Thyroid gland (tissue), 4 donors: Measurements from ENCODE around the gene RAB30. TPM values are rescaled to one million over a fixed set of nuclear protein-coding genes. Genes with fewer than 3 reads are reported as not detected.

Source experiments
- DNase-seq, 2 donors: peaks; one replicate each; pipeline ENCODE4 v3.0.0-alpha.2; 2019
- H3K27ac ChIP-seq, 3 donors: fragments of 200-600 bp; sonication (generic); 1 replicate in 2 of 3; 2 replicates in 1 of 3; pipeline ENCODE4 v1.5.1; 2016 to 2019; ENCODE audit warnings: mild to moderate bottlenecking in 1 of 3, moderate library complexity in 1 of 3
- H3K27me3 ChIP-seq: fragments of 200-600 bp; sonication (generic); one replicate; pipeline ENCODE4 v1.5.1; 2019
- H3K36me3 ChIP-seq, 2 donors: fragments of 200-600 bp; sonication (generic); one replicate each; pipeline ENCODE4 v1.5.1; 2016 to 2019
- H3K4me1 ChIP-seq, 2 donors: fragments of 200-600 bp; sonication (generic); one replicate each; pipeline ENCODE4 v1.5.1; 2017 to 2019
- H3K4me3 ChIP-seq, 3 donors: fragments of 200-600 bp; sonication (generic); replicated peaks in 1 of 3; 1 replicate in 2 of 3; 2 replicates in 1 of 3; pipeline ENCODE4 v1.5.1; 2016; ENCODE audit warnings: mild to moderate bottlenecking in 1 of 3
- H3K9me3 ChIP-seq: fragments of 200-600 bp; sonication (generic); one replicate; pipeline ENCODE4 v1.5.1; 2017
- POLR2A ChIP-seq, 2 donors: fragments of 450-650 bp; IDR thresholded peaks; one replicate each; pipeline ENCODE4 v1.6.1; 2017; ENCODE audit warnings: antibody characterized with exemption in 2 of 2, mild to moderate bottlenecking in 2 of 2, moderate library complexity in 1 of 2
- WGBS, 2 donors: methylation state at CpG; one replicate each; pipeline ENCODE4 v1.1.5; 2017; 5-methylcytosine and 5-hydroxymethylcytosine counted together
- intact Hi-C: fragments of 100-400 bp; cut with DNase I; formaldehyde crosslinking; loops from one replicate; pipeline ENCODE4 v1.15.1; 2023
- total RNA-seq, 4 donors: library from RNA; depleted of rRNA; stranded (reverse); fragments of >200 nt; gene quantifications; one replicate each; pipeline ENCODE4 v1.2.3, GENCODE V29; 2016
- TF ChIP-seq, protein P1 (sequence below), 6 experiments: fragments of 200-600 bp in 3 of 6; fragments of 450-650 bp in 3 of 6; sonication (generic) in 3 of 6; IDR thresholded peaks; one replicate each; pipeline ENCODE4 v1.5.1; 2016 to 2019; ENCODE audit warnings: antibody characterized with exemption in 6 of 6, mild to moderate bottlenecking in 2 of 6, inconsistent platforms in 1 of 6, moderate library complexity in 1 of 6

The RAB30 gene, protein sequence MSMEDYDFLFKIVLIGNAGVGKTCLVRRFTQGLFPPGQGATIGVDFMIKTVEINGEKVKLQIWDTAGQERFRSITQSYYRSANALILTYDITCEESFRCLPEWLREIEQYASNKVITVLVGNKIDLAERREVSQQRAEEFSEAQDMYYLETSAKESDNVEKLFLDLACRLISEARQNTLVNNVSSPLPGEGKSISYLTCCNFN
- total RNA-seq = 10 to 100 TPM; 12.0 to 30.0 (median 22.8) TPM

DNA sequence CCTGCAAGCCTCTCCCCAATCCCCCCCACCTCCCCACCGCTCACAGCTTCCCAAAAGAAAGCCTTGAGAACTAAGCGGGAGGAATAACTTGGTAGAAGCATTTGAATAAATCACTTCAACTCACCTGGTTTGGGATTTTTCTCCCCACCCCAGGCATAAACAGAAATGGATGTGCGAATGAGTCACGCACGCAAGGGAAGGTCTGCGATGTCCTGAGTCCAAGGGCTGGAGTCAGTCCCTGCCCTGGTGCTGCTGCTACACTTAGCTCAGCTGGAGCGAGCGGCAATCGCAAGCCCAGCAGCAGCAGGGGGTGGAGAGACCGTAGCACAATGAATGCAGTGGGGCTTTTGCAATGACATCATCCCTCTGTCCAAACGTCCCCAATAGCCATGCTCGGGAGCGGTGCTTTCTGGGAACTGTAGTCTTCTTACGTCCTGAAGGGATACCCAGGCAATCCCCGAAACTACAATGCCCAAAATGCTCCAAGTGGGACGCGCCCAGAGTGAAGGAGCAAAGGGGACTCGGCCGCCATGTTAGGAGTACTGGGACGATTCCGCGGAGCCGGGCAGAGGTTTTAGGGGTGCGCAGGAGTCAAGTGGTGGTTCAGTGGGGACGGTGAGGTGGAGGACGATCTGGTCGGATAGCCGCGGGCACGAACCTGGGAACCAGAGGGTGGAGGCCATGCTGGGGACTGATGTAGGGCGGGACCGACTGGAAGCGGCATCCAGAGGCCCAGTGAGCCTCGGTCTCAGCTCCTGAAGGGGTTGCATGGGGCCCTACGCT lies at the start of gene RAB30:
Gene RAB30, minus strand, starts transcription at position 331 of the 783 bp plus-strand sequence. CDS start 74,581 bp downstream, outside the sequence.
- DNase-seq = peak; percentile 98
- Histone ChIP-seq H3K9me3 (no peaks in the 10 kb centered on the region), H3K36me3 (no peaks in the 10 kb centered on the region), H3K27me3 (no peaks in the 10 kb centered on the region), H3K4me3 (peak within 1 kb of the TSS; percentile 38 to 66 (median 56)), H3K27ac (peak within 1 kb of the TSS; percentile 71 to 94 (median 93)), H3K4me1 (peaks cover 29 to 38% of the 10 kb centered on the region in 2 donors)
- WGBS, 2 donors = 0 to 1% methylated on average over 27 to 35 of the region's 35 CpGs
- TF ChIP-seq, protein P1, sequence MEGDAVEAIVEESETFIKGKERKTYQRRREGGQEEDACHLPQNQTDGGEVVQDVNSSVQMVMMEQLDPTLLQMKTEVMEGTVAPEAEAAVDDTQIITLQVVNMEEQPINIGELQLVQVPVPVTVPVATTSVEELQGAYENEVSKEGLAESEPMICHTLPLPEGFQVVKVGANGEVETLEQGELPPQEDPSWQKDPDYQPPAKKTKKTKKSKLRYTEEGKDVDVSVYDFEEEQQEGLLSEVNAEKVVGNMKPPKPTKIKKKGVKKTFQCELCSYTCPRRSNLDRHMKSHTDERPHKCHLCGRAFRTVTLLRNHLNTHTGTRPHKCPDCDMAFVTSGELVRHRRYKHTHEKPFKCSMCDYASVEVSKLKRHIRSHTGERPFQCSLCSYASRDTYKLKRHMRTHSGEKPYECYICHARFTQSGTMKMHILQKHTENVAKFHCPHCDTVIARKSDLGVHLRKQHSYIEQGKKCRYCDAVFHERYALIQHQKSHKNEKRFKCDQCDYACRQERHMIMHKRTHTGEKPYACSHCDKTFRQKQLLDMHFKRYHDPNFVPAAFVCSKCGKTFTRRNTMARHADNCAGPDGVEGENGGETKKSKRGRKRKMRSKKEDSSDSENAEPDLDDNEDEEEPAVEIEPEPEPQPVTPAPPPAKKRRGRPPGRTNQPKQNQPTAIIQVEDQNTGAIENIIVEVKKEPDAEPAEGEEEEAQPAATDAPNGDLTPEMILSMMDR (IDR thresholded peaks at IDR 0.05) = no peak
- peak; percentile 86 to 99 for TF ChIP-seq POLR2A (IDR thresholded peaks at IDR 0.05)
- intact Hi-C loops = loop anchor here (10.0 kb wide), 2 partner anchors 83 to 167 kb away; partner anchors contain the start of genes DDIAS, PCF11 and PRCP

DNA sequence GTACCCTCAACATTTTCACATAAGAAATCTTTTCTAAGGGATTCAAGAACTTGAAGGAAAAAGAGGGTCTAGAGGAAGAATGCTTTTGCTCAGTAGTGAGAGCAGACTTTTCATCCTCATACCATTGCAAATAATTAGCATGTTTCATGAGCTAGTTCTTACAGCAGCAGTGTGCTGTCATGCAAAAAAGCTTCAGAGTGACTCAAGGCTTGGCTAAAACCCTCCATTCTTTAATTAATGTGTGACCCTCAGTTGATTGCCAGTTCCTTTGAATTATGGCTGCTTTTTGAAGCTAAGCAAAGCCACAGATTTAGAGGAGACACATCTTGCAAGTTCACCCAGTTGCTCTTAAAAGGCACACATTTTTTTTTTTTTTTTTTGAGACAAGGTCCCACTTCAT lies 48.6 kb upstream of the RAB30 start:
- TF ChIP-seq, protein P1 (IDR thresholded peaks at IDR 0.05) = no peak
- no peak for TF ChIP-seq POLR2A (IDR thresholded peaks at IDR 0.05)
- Histone ChIP-seq H3K36me3 (no peaks in the 10 kb centered on the region), H3K4me3 (no peak overlapping the region), H3K9me3 (no peaks in the 10 kb centered on the region), H3K4me1 (peaks cover 0 to 7% of the 10 kb centered on the region in 2 donors), H3K27ac (no peak overlapping the region), H3K27me3 (no peaks in the 10 kb centered on the region)
- DNase-seq = no peak
- intact Hi-C loops = no loop called here

DNA sequence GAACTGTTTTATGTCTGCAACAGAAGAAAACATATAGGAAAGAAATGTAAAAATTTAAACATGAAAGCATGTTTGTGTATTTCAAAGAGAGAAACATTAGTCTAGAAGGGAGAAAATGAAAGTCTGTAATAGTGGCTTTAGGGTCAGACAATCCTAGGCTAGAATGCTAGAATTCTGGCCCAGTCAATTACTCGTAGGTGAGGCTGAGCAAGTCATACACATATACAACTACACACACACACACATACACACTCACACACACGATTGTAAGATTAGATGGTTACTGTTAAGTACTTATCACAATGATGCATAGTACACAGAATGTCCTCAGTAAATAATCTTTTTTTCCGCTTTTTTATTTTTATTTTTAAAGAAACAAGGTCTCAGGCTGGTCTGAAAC lies 47.5 kb upstream of the RAB30 start:
- no peaks in the 10 kb centered on the region for H3K9me3 ChIP-seq
- no peak for DNase-seq
- intact Hi-C loops = no loop called here
- no peak overlapping the region for H3K27ac ChIP-seq
- no peak overlapping the region for H3K4me3 ChIP-seq
- no peaks in the 10 kb centered on the region for H3K36me3 ChIP-seq
- WGBS, 2 donors = 81 to 87% methylated on average over 3 of the region's 3 CpGs
- no peaks in the 10 kb centered on the region for H3K27me3 ChIP-seq
- TF ChIP-seq POLR2A (IDR thresholded peaks at IDR 0.05) = no peak
- TF ChIP-seq, protein P1 (IDR thresholded peaks at IDR 0.05) = no peak
- H3K4me1 ChIP-seq = peaks cover 0 to 11% of the 10 kb centered on the region in 2 donors

DNA sequence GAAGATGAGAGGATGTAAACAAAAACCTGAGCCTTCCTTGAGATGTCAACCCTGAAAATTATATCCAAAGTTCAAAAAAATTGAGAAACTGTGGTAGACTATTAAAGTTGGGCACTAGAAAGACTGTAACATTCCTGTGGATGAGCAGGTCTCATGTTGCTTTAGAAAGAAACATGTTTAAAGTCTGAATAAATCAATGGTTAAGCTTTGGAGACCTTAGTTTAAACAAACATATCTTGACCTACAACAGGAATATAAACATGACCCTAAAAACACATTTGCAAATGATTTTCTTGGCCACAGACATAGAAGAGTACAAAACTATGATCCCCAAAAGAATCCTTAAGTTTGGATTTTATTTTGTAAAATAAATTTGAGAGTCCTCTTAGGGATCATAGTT lies 47.1 kb upstream of the RAB30 start:
- Histone ChIP-seq H3K9me3 (no peaks in the 10 kb centered on the region), H3K27me3 (no peaks in the 10 kb centered on the region), H3K4me3 (no peak overlapping the region), H3K4me1 (peaks cover 0 to 11% of the 10 kb centered on the region in 2 donors), H3K36me3 (no peaks in the 10 kb centered on the region), H3K27ac (no peak overlapping the region)
- TF ChIP-seq POLR2A (IDR thresholded peaks at IDR 0.05) = no peak
- TF ChIP-seq, protein P1 (IDR thresholded peaks at IDR 0.05) = no peak
- no peak for DNase-seq
- intact Hi-C loops = no loop called here
